Epithelial cell of proximal tubule (primary cell): ENCODE results near the gene NXN. TPM values are rescaled to one million over a fixed set of nuclear protein-coding genes. Genes with fewer than 3 reads are reported as not detected.
"Not testable (repeated sequence)": the region's sequence is repeated elsewhere in the genome, so short reads cannot be mapped to it uniquely, and the experiment has no call there.

Experiments used
- DNase-seq: peaks from one replicate; pipeline ENCODE4 v3.0.0-alpha.2; 2011; ENCODE audit warnings: low read depth
- H3K4me3 ChIP-seq: 2 replicates; pipeline ENCODE4 v1.5.1; 2011; ENCODE audit warnings: low read depth, mild to moderate bottlenecking, low read length
- total RNA-seq: library from RNA; depleted of rRNA; stranded (reverse); fragments of >200 nt; gene quantifications from 2 replicates; pipeline ENCODE4 v1.2.3, GENCODE V29; 2015
- TF ChIP-seq, protein P1 (sequence below): conservative IDR thresholded peaks from 2 replicates; pipeline ENCODE4 v1.5.1; 2012; ENCODE audit warnings: low read depth, mild to moderate bottlenecking, low read length

NXN gene
- total RNA-seq, 1 donor from 2014 or later, result 31.1 TPM

DNA sequence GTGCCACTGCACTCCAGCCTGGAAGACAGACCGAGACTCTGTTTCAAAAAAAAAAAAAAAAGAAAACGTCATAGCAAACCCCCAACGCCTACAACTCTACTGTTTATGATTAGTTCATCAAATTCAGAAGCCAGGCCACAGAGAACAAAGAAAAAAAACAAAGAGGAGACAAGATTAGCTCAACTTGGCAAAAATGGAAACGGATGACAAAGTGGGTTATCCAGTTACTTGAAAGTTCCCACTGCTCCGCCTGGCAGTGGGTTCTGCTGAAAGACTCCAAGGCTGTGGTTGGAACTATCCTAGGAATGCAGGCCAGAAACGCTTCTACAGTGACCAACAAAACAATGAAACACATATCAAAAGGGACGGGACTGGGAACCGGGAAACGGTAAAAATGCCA, 144.3 kb downstream of the NXN start:
- TF ChIP-seq, protein P1, sequence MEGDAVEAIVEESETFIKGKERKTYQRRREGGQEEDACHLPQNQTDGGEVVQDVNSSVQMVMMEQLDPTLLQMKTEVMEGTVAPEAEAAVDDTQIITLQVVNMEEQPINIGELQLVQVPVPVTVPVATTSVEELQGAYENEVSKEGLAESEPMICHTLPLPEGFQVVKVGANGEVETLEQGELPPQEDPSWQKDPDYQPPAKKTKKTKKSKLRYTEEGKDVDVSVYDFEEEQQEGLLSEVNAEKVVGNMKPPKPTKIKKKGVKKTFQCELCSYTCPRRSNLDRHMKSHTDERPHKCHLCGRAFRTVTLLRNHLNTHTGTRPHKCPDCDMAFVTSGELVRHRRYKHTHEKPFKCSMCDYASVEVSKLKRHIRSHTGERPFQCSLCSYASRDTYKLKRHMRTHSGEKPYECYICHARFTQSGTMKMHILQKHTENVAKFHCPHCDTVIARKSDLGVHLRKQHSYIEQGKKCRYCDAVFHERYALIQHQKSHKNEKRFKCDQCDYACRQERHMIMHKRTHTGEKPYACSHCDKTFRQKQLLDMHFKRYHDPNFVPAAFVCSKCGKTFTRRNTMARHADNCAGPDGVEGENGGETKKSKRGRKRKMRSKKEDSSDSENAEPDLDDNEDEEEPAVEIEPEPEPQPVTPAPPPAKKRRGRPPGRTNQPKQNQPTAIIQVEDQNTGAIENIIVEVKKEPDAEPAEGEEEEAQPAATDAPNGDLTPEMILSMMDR, result no peak
- DNase-seq, result peak; percentile 61

DNA sequence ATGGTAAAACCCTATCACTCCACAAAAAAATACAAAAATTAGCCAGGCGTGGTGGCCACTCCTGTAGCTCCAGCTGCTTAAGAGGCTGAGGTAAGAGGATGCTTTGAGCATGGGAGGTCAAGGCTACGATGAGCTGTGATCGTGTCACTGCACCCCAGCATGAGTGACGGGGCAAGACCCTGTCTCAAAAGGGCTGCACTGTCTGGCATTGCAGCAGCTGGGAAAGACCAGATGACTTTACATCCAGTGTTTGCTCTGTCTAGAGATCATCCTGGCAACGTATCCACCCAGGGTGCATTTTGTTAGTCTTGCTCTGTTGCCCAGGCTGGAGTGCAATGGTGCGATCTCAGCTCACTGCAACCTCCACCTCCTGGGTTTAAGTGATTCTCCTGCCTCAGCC, 145.4 kb downstream of the NXN start:
- TF ChIP-seq, protein P1, result no peak

More for the DNA sequence above, 144.3 kb downstream of the NXN start:
- H3K4me3 ChIP-seq, result no peak overlapping the region

DNA sequence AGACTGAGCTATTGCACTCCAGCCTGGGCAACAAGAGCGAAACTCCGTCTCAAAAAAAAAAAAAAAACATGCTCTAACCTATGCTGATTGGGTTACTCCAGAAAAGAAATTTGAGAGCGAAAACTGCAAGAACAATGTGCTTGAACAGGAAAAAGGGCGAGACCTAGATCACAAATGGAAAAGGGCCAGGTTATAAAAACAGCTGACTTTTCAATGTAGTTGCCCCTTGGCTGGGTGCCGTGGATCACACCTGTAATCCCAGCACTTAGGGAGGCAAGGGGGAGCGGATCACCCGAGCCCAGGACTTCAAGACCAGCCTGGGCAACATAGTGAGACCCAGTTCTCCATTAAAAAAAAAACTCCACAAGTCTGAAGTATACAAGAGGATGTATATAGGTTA, 148.6 kb downstream of the NXN start:
- TF ChIP-seq, protein P1, result no peak
- no peak overlapping the region for H3K4me3 ChIP-seq
- no peak for DNase-seq

More for the DNA sequence above, 145.4 kb downstream of the NXN start:
- DNase-seq, result no peak
- no peak overlapping the region for H3K4me3 ChIP-seq

DNA sequence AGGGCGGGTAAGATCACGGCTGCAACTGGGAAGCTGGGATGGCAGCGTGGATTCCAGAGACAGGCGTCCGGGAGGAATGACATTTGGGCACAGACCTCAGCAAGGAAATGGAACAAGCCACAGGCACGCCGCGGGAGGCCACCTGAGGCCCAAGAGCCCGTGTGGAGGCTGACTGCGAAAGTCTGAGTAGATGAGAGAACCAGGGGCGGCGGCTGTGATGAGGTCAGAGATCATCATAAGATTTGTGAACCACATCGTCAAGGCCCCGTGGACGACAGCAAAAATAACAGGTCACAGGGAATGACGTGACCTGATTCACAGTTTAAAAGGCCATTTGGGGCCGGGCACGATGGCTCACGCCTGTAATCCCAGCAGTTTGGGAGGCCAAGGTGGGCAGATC, 149.2 kb downstream of the NXN start:
- TF ChIP-seq, protein P1, result no peak
- H3K4me3 ChIP-seq, result no peak overlapping the region
- DNase-seq, result no peak

DNA sequence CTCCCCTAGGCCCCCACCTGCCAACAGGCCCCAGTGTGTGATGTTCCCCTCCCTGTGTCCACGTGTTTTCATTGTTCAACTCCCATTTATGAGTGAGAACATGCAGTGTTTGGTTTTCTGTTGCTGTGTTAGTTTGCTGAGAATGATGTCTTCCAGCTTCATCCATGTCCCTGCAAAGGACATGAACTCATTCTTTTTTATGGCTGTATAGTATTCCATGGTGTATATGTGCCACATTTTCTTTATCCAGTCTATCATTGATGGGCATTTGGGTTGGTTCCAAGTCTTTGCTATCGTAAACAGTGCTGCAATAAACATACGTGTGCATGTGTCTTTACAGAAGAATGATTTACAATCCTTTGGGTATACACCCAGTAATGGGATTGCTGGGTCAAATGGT, 150.0 kb downstream of the NXN start:
- not testable (repeated sequence) for H3K4me3 ChIP-seq, DNase-seq

DNA sequence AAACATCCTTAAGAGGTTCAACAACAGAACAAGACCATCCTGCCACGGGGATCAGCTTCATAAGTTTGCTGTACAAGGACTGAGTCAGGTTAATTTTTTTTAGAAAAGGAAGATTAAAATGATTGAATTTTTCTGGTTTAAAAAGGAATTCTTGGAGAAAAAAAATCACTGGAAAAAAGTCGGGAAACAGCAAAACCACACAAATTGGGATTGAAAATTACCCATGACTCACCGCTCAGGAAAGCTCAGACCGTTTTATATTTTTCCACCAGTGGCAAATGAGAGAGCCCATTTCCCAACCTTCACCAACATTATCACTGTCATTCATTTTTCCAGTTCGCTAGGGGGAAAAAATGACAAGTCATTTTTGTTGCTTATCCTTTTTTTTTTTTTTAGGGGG, 150.8 kb downstream of the NXN start:
- no peak overlapping the region for H3K4me3 ChIP-seq
- TF ChIP-seq, protein P1, result no peak
- no peak for DNase-seq

DNA sequence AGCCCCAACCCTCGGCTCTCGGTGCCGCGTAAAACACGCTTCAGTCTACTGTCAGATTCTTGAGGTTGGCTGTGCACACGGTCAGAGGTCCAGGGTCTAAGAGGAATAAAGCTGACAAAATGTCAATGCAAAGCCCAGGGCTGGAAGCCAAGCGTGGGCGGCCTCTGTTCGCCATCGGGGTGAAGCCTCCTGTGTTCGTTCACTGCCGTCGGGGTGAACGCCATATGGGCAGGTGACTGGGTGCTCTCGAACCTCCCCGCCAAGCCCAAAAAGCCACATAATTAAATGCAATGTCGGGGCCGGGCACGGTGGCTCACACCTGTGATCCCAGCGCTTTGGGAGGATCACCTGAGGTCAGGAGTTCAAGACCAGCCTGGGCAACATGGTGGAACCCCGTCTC, 152.8 kb downstream of the NXN start:
- H3K4me3 ChIP-seq, result no peak overlapping the region
- DNase-seq, result no peak
- TF ChIP-seq, protein P1, result no peak

DNA sequence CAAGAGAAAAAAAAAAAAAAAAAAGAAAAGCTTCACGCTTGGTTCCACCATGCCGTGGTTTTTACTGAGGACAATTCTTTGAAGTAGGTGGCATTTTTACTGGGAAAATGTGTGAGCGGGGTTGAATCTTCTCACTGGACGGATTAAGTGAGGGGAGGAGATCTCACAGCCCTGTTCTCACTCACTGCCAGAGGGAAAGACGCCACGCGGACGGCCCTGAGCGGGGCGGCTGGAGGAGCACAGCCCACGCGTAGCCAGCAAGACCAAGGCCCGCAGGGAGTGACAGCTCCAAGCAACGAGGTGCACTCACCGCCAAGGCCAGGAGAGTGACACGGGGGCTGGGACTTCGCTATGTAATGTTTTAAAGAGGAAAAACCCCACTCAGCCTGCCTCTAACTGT, 154.4 kb downstream of the NXN start:
- H3K4me3 ChIP-seq, result no peak overlapping the region
- TF ChIP-seq, protein P1, result no peak
- no peak for DNase-seq
